HUDEP-2 (cell line): ENCODE data around the gene COX7B2.

Source experiments
- DNase-seq, 76 experiments: peaks; one replicate each; lab custom pipeline; 2025; ENCODE audit not compliant: unreplicated experiment in 76 of 76; lab: John Stamatoyannopoulos, UW

COX7B2 gene

DNA sequence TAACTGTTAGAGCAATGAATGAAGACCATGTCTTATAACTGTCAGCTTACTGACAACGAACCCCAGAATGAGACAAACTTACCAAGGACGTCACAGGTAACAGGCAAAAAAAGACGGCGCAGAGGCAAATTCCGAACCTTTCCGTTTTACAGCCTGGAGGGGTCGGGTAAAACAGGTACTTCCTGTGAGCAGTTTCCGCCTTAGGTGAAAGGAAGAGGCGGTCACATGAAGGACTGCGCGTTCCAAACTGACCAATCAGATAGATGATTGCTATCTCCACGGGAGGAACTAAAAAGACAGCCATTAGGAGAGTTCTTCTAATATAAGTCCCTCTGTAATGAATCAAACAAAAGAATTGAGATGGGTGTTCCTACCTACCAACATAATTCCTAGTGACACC is at the start of gene COX7B2:
Gene COX7B2, minus strand, starts transcription at position 168 of the 400 bp plus-strand sequence. CDS start 174,053 bp downstream, outside the sequence.
- DNase-seq, result no peak

GRCh38 chr4:46956451-46956850 is 47.4 kb upstream of the COX7B2 start:
- no peak for DNase-seq

DNA sequence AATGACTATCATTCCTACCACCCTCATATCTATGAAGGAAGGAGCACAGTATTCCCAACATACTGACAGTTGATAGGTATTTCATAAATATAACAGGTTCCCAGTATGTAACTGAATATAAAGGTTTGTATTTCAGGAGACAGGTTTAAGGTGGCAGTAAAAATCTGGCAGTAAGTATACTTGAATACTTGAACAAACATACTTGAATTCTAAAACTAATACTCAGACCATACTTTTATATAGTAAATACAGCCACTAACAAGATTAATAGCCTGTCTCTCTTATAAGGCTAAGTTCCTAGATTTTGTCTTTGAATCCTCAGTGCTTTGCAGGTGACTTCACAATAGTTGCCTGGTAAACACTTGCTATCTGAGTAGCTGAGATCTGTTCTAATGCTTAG is 46.6 kb upstream of the COX7B2 start:
- DNase-seq, result no peak

DNA sequence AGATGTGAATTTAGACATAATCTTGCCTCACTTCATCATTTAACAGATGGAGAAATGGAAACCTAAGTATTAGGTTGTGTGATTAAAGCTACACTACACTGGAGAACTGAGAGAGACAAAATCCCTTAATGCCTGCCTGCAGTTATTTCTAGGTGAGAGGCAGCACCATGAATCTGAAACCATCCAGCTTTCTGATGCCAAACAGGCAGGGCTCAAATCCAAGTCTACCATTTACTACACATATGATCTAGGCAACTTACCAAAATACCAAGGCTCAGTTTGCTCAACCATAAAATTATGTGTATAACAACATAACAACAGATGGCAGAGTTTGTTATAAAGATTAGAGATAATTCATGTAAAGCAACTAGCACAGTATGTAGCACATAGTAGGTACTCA is 45.6 kb upstream of the COX7B2 start:
- DNase-seq, result no peak

DNA sequence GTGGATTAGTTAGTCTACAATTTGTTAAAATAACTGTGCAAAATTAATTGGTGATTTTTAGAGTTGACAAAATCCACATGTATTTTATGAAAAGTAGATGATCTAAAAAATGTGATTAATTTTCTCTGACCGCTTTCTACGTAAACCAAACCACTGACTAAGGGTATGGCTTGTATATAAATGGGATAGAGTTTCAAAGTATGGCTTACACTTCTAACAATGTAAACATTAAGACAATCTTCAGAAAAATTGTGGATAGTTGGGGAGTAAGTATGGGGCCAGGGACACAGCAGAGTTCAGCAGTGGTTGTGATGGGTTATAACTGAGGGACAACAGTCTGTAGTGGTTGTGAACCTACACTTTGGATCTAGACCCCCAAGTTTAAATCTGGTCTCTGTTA is 44.5 kb upstream of the COX7B2 start:
- DNase-seq, result no peak

GRCh38 chr4:46952451-46952850 is 43.4 kb upstream of the COX7B2 start:
- no peak for DNase-seq

DNA sequence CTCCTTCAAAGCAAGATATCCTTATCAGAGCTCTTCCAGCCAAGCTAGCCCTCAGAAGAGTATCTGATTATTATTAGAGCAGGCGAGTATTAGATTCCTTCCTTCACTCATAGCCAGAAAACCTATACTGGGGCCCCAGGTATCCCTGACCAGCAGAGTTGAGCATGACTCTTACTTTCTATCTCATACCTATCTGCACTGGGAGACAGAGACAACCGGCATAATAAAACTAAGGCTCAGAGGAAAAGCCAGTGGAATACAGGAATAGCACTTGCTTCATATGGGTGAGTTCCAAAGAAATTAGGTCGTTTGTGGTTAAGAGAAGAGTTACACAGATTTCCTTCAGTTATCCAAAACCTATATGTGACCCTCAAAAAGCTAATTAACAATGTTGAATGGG is 41.8 kb upstream of the COX7B2 start:
- no peak for DNase-seq

GRCh38 chr4:46949822-46950221 is 40.8 kb upstream of the COX7B2 start:
- DNase-seq, result no peak

DNA sequence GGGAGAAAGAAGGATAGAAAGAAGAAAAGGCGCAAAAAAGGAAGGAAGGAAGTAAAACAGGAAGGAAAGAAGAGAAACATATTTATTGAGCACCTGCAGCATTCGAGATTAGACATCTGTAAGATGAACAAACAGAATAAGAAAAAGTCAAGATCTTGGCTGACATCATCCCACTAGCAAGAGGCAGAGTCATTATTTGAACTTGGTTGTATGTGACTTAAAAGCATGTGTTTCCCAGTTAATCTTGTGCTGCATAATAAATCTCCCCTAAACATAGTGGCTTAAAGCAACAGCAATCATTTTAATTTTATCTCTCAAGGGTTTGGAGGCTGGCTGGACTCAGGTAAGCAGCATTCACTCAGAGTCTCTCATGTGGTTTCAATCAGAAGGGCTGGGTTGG is 38.5 kb upstream of the COX7B2 start:
- no peak for DNase-seq

DNA sequence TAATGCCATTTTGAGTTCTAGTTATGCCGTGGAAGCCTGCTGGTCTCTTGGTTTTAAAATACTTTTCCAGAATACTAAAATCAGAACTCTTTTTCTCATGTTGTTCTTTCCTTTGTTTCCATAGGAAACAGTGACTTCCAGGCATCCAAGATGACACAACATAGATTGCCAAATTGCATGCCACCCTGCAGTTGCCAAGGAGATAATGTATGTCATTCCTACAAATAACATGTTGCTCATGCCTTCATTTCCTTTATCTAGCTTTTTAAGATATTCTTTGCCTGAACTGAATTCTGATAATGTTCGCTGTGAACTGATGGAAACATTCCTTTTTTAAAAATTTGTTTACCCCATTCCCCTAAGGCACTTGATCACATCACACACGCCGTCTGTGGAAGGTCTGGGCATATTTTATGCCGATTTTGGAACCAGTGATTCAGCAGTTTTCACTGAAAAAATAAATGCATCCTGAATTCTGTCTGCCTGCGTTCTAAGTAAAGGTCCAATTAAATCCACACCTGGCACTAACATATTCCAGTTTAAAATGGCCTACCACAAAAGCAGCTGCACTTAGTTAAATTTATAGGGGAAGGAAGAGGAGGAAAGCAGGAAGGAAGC is 38.0 kb upstream of the COX7B2 start:
- no peak for DNase-seq

GRCh38 chr4:46945062-46945461 is 36.0 kb upstream of the COX7B2 start:
- no peak for DNase-seq

DNA sequence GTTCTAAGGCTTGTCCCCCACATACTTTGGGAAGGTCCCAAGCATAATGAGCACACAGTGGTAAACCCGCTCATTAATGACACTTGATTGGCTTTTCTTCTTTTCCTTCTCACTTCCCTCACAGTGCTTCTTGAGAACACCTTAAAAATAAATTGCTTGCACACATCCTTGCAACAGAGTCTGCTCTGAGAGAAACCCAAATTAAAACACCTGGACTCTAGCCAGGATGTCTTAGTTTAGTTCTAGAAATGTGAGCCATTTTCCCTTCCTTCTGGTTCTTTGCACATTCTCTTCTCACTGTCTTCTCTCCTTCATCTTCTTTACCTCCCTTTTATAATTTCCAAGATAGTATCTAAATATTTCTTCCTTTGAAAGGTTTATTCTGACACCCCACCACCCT is 35.3 kb upstream of the COX7B2 start:
- DNase-seq, result no peak

DNA sequence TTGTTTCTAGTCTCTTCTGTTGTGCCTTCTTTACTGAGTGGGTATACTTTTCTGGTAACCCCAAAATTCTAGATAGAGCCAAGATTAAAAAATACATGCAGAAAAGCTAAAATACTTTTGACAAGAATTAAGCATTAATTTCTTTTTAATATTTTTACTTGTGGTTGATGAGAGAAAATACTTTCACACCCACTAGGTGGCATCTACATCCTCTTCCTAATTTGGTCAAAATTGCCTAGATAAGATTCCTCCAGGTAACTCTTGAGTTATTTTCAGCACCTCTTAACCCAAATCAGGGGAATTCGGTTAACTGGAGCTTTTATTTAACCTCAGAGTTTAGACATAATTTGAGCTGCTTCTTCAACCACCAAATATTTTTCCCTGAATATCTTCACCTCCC is 28.4 kb upstream of the COX7B2 start:
- peak in 1 of 76 experiments; percentile 7 for DNase-seq

DNA sequence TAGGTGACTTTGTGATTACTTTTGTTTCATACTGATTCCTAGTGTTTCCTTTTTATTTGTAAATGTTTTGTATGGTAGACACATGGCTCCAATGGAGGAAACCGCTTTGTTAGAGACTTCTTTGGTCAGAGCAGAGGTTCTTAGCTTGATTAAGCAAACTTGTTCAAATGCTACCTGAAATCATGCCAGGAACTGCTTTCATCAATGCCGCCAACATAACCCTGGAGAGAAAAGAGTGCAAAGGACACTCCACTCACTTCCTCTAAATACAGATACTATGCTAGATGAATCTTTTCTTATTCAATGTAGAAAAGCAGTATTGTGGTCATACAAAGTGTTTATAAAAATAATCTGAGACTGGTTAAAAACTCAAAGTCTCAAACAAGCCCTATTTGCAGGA is 25.7 kb upstream of the COX7B2 start:
- DNase-seq, result no peak

GRCh38 chr4:46933686-46934085 is 24.6 kb upstream of the COX7B2 start:
- DNase-seq, result no peak

GRCh38 chr4:46931981-46932380 is 22.9 kb upstream of the COX7B2 start:
- peak in 24 of 76 experiments; percentile 0 to 33 (median 8) for DNase-seq

- DNase-seq, result no peak
These were observed 21.8 kb upstream of the COX7B2 start for GRCh38 chr4:46930891-46931290.

DNA sequence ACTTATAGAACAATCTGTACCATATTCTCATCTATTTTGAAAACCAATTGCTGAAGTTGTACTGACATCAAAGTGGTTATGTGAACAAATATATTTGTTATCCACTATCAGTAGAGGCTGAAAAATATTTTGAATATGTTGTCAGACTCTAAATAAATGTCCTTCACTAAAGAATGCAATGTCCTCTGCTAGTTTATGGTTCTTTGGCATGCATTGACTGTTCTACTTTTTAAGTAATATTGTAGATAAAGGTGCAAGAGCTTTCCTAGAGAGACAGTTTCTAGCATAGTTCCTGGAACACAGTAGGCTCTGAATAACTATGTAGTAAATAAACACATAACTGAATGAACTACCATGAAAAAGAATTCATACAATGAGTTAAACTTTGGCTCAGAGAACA is 18.2 kb upstream of the COX7B2 start:
- no peak for DNase-seq

DNA sequence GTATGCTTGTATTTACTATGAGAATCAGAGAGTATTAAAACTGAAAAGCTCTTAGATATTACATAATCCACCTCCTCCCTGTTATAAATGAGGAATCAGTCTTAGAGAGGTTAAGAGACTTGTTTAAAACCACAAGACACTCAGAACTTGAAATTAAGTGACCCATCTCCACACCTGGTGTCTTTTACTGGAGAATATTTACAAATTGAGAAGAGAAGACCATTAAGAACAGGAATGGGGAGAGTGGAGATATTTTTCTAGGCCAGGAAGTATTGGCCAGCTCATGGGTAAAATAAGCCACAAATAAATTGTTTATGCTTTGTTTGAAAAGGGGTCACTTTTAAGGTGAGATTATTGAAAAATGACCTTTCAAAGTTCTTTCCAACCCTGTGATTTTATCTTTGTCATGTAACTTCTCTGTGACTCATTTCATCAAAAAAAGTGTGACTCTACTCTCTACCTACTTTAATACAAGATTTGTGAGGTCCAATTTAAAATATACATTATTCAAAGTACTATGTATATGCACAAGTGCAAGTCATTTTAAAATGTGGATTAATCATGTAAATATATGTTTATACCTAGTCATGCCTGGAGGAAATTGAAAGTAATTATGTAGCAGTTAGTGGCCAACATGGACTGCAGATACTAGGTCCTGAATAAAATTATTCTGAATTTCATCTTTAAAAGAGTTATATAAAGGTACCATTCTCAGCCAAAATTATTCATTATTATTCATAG is 15.9 kb upstream of the COX7B2 start:
- no peak for DNase-seq

GRCh38 chr4:46922205-46922604 is 13.2 kb upstream of the COX7B2 start:
- DNase-seq, result no peak

- DNase-seq, result no peak
These were observed 897 bp downstream of the COX7B2 start for GRCh38 chr4:46908148-46908547.

- no peak for DNase-seq
These were observed 9.0 kb downstream of the COX7B2 start for GRCh38 chr4:46900082-46900481.
